IMR-90 (cell line): Measurements from ENCODE around the gene PTRH2. TPM values are rescaled to one million over a fixed set of nuclear protein-coding genes. Genes with fewer than 3 reads are reported as not detected.

ENCODE experiments used
- ATAC-seq: fragments of 200-7000 bp; cut with Tn5 transposase; 2 replicates; pipeline ENCODE4 v1.9.1; 2020; ENCODE audit warnings: low read depth, mild to moderate bottlenecking, moderate library complexity
- BruUV-seq: library from RNA; stranded (reverse); fragments of 400-500 nt; replicated peaks from 2 replicates; lab custom pipeline; 2021; lab: Mats Ljungman, UMichigan
- CTCF ChIA-PET: fragments of 300-600 bp; formaldehyde crosslinking; extraction: SDS; loops from one replicate; lab custom pipeline; 2021; ENCODE audit warnings: antibody characterized with exemption; lab: Yijun Ruan, JAX
- POLR2A ChIA-PET: fragments of 300-600 bp; sonication (Branson Sonifier 250); formaldehyde crosslinking; loops from one replicate; lab custom pipeline; 2022; ENCODE audit warnings: antibody characterized with exemption; ENCODE audit not compliant: unreplicated experiment; lab: Charles Lee
- DNase-seq: peaks from one replicate; pipeline ENCODE4 v3.0.0; 2013
- H2AFZ ChIP-seq: replicated peaks from 2 replicates; pipeline ENCODE3; 2013; ENCODE audit warnings: low read length, mild to moderate bottlenecking; ENCODE audit not compliant: poor library complexity
- H2AK5ac ChIP-seq: 2 replicates; pipeline ENCODE4 v1.6.1; 2013; ENCODE audit warnings: low read depth, low read length, inconsistent platforms
- H2AK9ac ChIP-seq: replicated peaks from 2 replicates; pipeline ENCODE3; 2013; ENCODE audit warnings: mild to moderate bottlenecking, low read depth, low read length, moderate library complexity; ENCODE audit not compliant: poor library complexity
- H2BK120ac ChIP-seq: 2 replicates; pipeline ENCODE4 v1.6.1; 2013; ENCODE audit warnings: low read depth, low read length, inconsistent platforms
- H2BK15ac ChIP-seq: 3 replicates; pipeline ENCODE4 v1.6.1; 2013; ENCODE audit warnings: low read depth, low read length, inconsistent platforms
- H2BK20ac ChIP-seq: 2 replicates; pipeline ENCODE4 v1.6.1; 2013; ENCODE audit warnings: low read depth, mild to moderate bottlenecking, inconsistent platforms, low read length, moderate library complexity
- H2BK5ac ChIP-seq: 2 replicates; pipeline ENCODE4 v1.6.1; 2013; ENCODE audit warnings: mild to moderate bottlenecking, low read depth, low read length, inconsistent platforms; ENCODE audit not compliant: poor library complexity, severe bottlenecking
- H3K14ac ChIP-seq: replicated peaks from 2 replicates; pipeline ENCODE4 v1.6.1; 2013; ENCODE audit warnings: low read depth, low read length, inconsistent platforms
- H3K18ac ChIP-seq: 2 replicates; pipeline ENCODE4 v1.6.1; 2013; ENCODE audit warnings: low read depth, low read length, control low read depth
- H3K23ac ChIP-seq: 2 replicates; pipeline ENCODE4 v1.6.1; 2013; ENCODE audit warnings: low read depth, low read length, inconsistent platforms
- H3K27ac ChIP-seq: 2 replicates; pipeline ENCODE4 v1.5.1; 2013; ENCODE audit warnings: mild to moderate bottlenecking, control low read depth, low read length; ENCODE audit not compliant: insufficient read depth
- H3K27me3 ChIP-seq: 2 replicates; pipeline ENCODE4 v1.6.1; 2013; ENCODE audit warnings: low read length; ENCODE audit not compliant: control insufficient read depth, insufficient read depth
- H3K36me3 ChIP-seq: 2 replicates; pipeline ENCODE4 v1.6.1; 2013; ENCODE audit warnings: low read length, mixed read lengths; ENCODE audit not compliant: control insufficient read depth, insufficient read depth
- H3K4ac ChIP-seq: 2 replicates; pipeline ENCODE4 v1.6.1; 2013; ENCODE audit warnings: low read depth, low read length, inconsistent platforms
- H3K4me1 ChIP-seq: 2 replicates; pipeline ENCODE4 v1.6.1; 2013; ENCODE audit warnings: low read length, mixed read lengths; ENCODE audit not compliant: control insufficient read depth, insufficient read depth
- H3K4me2 ChIP-seq: 2 replicates; pipeline ENCODE4 v1.6.1; 2013; ENCODE audit warnings: low read depth, mild to moderate bottlenecking, control low read depth, low read length, moderate library complexity
- H3K4me3 ChIP-seq: 2 replicates; pipeline ENCODE4 v1.5.1; 2013; ENCODE audit warnings: low read depth, mild to moderate bottlenecking, control low read depth, low read length, moderate library complexity; ENCODE audit not compliant: insufficient read depth
- H3K56ac ChIP-seq: 2 replicates; pipeline ENCODE4 v1.6.1; 2013; ENCODE audit warnings: low read length, inconsistent platforms; ENCODE audit not compliant: insufficient read depth; ENCODE audit errors: extremely low read depth
- H3K79me1 ChIP-seq, 2 experiments: 2 replicates each; pipeline ENCODE4 v1.6.1; 2013; ENCODE audit warnings: low read length in 2 of 2, inconsistent platforms in 1 of 2, low read depth in 1 of 2
- H3K9ac ChIP-seq: 2 replicates; pipeline ENCODE4 v1.6.1; 2013; ENCODE audit warnings: low read depth, low read length, control low read depth
- H3K9me1 ChIP-seq: 2 replicates; pipeline ENCODE4 v1.6.1; 2013; ENCODE audit warnings: low read length, inconsistent platforms; ENCODE audit not compliant: insufficient read depth
- H3K9me3 ChIP-seq: 2 replicates; pipeline ENCODE4 v1.6.1; 2013; ENCODE audit warnings: low read length; ENCODE audit not compliant: control insufficient read depth, insufficient read depth
- H4K20me1 ChIP-seq: 2 replicates; pipeline ENCODE4 v1.6.1; 2013; ENCODE audit warnings: low read length, inconsistent platforms; ENCODE audit not compliant: insufficient read depth
- H4K5ac ChIP-seq: 2 replicates; pipeline ENCODE4 v1.6.1; 2013; ENCODE audit warnings: mild to moderate bottlenecking, low read depth, low read length, control low read depth
- H4K8ac ChIP-seq, 2 experiments: 2 replicates each; pipeline ENCODE4 v1.6.1; 2013; ENCODE audit warnings: low read depth in 2 of 2, low read length in 2 of 2, control low read depth in 1 of 2, inconsistent platforms in 1 of 2
- H4K91ac ChIP-seq: 2 replicates; pipeline ENCODE4 v1.6.1; 2013; ENCODE audit warnings: low read depth, low read length, inconsistent platforms; ENCODE audit not compliant: insufficient read depth
- BHLHE40 ChIP-seq: fragments of 150-350 bp; IDR thresholded peaks from 2 replicates; pipeline ENCODE4 v1.6.1; 2016; ENCODE audit warnings: mild to moderate bottlenecking, low read depth, low read length
- CEBPB ChIP-seq: IDR thresholded peaks from 2 replicates; pipeline ENCODE4 v1.6.1; 2012; ENCODE audit warnings: low read depth, low read length, improper control_type of control experiment
- CHD1 ChIP-seq: IDR thresholded peaks from 2 replicates; pipeline ENCODE4 v1.6.1; 2012; ENCODE audit warnings: low read depth, low read length, improper control_type of control experiment
- CTCF ChIP-seq: conservative IDR thresholded peaks from 2 replicates; pipeline ENCODE4 v1.5.1; 2012; ENCODE audit warnings: mild to moderate bottlenecking, low read depth, low read length, improper control_type of control experiment
- FOS ChIP-seq: fragments of 150-350 bp; IDR thresholded peaks from 2 replicates; pipeline ENCODE4 v1.6.1; 2016; ENCODE audit warnings: low read depth, low read length
- MAFK ChIP-seq: IDR thresholded peaks from 2 replicates; pipeline ENCODE4 v1.6.1; 2012; ENCODE audit warnings: low read depth, low read length, improper control_type of control experiment
- MAZ ChIP-seq: IDR thresholded peaks from 2 replicates; pipeline ENCODE4 v1.6.1; 2012; ENCODE audit warnings: low read depth, mild to moderate bottlenecking, low read length, improper control_type of control experiment, moderate library complexity, borderline replicate concordance
- MXI1 ChIP-seq: IDR thresholded peaks from 2 replicates; pipeline ENCODE4 v1.6.1; 2012; ENCODE audit warnings: low read depth, mild to moderate bottlenecking, low read length, moderate library complexity, borderline replicate concordance
- NFE2L2 ChIP-seq: fragments of 150-350 bp; IDR thresholded peaks from 2 replicates; pipeline ENCODE4 v1.6.1; 2016; ENCODE audit warnings: low read depth, mild to moderate bottlenecking, low read length
- POLR2A ChIP-seq: IDR thresholded peaks from 2 replicates; pipeline ENCODE4 v1.6.1; 2012; ENCODE audit warnings: mild to moderate bottlenecking, low read depth, low read length
- RAD21 ChIP-seq: IDR thresholded peaks from 2 replicates; pipeline ENCODE4 v1.6.1; 2012; ENCODE audit warnings: low read length, improper control_type of control experiment
- RCOR1 ChIP-seq: IDR thresholded peaks from 2 replicates; pipeline ENCODE4 v1.6.1; 2012; ENCODE audit warnings: mild to moderate bottlenecking, low read length, improper control_type of control experiment; ENCODE audit not compliant: insufficient replicate concordance
- RFX5 ChIP-seq: IDR thresholded peaks from 2 replicates; pipeline ENCODE4 v1.8.0; 2012; ENCODE audit warnings: low read depth, mild to moderate bottlenecking, low read length, moderate library complexity
- SMC3 ChIP-seq: fragments of 150-350 bp; IDR thresholded peaks from 2 replicates; pipeline ENCODE4 v1.6.1; 2016; ENCODE audit warnings: low read depth, mild to moderate bottlenecking, antibody characterized with exemption, low read length, moderate library complexity
- USF2 ChIP-seq: fragments of 150-350 bp; IDR thresholded peaks from 2 replicates; pipeline ENCODE4 v1.6.1; 2017; ENCODE audit warnings: mild to moderate bottlenecking, antibody characterized with exemption, low read length, low read depth
- dilution Hi-C: fragments of 300-500 bp; cut with HindIII; formaldehyde crosslinking; loops from one replicate; pipeline ENCODE4 v1.14.3; 2018; ENCODE audit warnings: low sequenced_read_pairs; ENCODE audit not compliant: unreplicated experiment
- in situ Hi-C: fragments of 300-500 bp; cut with MboI; formaldehyde crosslinking; loops from 3 replicates; pipeline ENCODE4 v1.14.3; 2019; ENCODE audit warnings: low sequenced_read_pairs, inconsistent platforms, mixed read lengths
- intact Hi-C: fragments of 100-400 bp; cut with micrococcal nuclease; formaldehyde crosslinking; loops from 2 replicates; pipeline ENCODE4 v1.10.0; 2022
- polyA plus RNA-seq, 3 experiments: library from polyadenylated mRNA; depleted of rRNA; stranded (reverse); fragments of >200 nt; gene quantifications; 2 replicates each; pipeline ENCODE4 v1.2.3, GENCODE V29; 2012; ENCODE audit warnings: low replicate concordance in 1 of 3
- total RNA-seq: library from RNA; depleted of rRNA; stranded (reverse); fragments of >200 nt; gene quantifications from 2 replicates; pipeline ENCODE4 v1.2.3, GENCODE V29; 2012
- TF ChIP-seq, protein P1 (sequence below): fragments of 150-350 bp; IDR thresholded peaks from 2 replicates; pipeline ENCODE4 v1.6.1; 2016; ENCODE audit warnings: low read depth, mild to moderate bottlenecking, low read length, moderate library complexity, borderline replicate concordance

The PTRH2 gene
- total and polyA plus RNA-seq, 2 of the 4 experiments (the other 2 are of a cell fraction) = 24.9 to 49.7 TPM

GRCh38 chr17:59711936-59712335 is 4.7 kb upstream of the PTRH2 start:
- Histone ChIP-seq H3K27ac (no peak overlapping the region), H3K9me3 (no peaks in the 10 kb centered on the region), H2BK20ac (no peak overlapping the region), H2AK5ac (no peak overlapping the region), H3K27me3 (no peaks in the 10 kb centered on the region), H2BK15ac (no peak overlapping the region), H2AK9ac (no peak overlapping the region), H3K4me3 (no peak overlapping the region), H2BK5ac (no peak overlapping the region), H2AFZ (no peak overlapping the region), H2BK120ac (no peak overlapping the region), H4K20me1 (peaks cover 22% of the 10 kb centered on the region), H3K4me2 (no peak overlapping the region), H3K18ac (no peak overlapping the region), H3K14ac (no peak overlapping the region), H3K9ac (no peak overlapping the region), H4K8ac (no peak overlapping the region), H3K4ac (no peak overlapping the region), H4K91ac (no peak overlapping the region), H4K5ac (no peak overlapping the region), H3K23ac (no peak overlapping the region), H3K4me1 (no peaks in the 10 kb centered on the region), H3K9me1 (peaks cover 2% of the 10 kb centered on the region; the same call in 1 of the 2 replicates), H3K56ac (no peak overlapping the region), H3K36me3 (no peaks in the 10 kb centered on the region; the same call in 1 of the 2 replicates), H3K79me1 (peaks cover 11 to 43% of the 10 kb centered on the region in 2 experiments; a peak in 3 of 4 replicates)
- TF ChIP-seq, protein P1, sequence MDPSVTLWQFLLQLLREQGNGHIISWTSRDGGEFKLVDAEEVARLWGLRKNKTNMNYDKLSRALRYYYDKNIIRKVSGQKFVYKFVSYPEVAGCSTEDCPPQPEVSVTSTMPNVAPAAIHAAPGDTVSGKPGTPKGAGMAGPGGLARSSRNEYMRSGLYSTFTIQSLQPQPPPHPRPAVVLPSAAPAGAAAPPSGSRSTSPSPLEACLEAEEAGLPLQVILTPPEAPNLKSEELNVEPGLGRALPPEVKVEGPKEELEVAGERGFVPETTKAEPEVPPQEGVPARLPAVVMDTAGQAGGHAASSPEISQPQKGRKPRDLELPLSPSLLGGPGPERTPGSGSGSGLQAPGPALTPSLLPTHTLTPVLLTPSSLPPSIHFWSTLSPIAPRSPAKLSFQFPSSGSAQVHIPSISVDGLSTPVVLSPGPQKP = no peak
- TF ChIP-seq RAD21 = no peak
- TF ChIP-seq RFX5 = no peak
- TF ChIP-seq MAFK = no peak
- no peak for TF ChIP-seq USF2
- TF ChIP-seq CTCF = no peak
- TF ChIP-seq FOS = no peak
- no peak for TF ChIP-seq NFE2L2
- TF ChIP-seq BHLHE40 = no peak
- TF ChIP-seq SMC3 = no peak
- TF ChIP-seq POLR2A = no peak
- TF ChIP-seq CEBPB = no peak
- TF ChIP-seq MXI1 = no peak
- no peak for TF ChIP-seq MAZ
- no peak for TF ChIP-seq RCOR1
- TF ChIP-seq CHD1 = no peak
- ATAC-seq (no peak), DNase-seq (no peak)
- dilution Hi-C loops = no loop called here
- intact Hi-C loops = no loop called here
- ChIA-PET CTCF (no interaction called here), POLR2A (no interaction called here)
- no TSS peak for BruUV-seq
- in situ Hi-C loops = no loop called here
